NCI-H748 treated with DMSO at 0.1 percent for 48 hours (cell line): Measurements from ENCODE around the gene KLHL35.

ENCODE experiments used
- DNase-seq: peaks from one replicate; lab custom pipeline; 2025; lab: John Stamatoyannopoulos, UW

Gene KLHL35

GRCh38 chr11:75468534-75469340 is 35.7 kb upstream of the KLHL35 start:
- no peak for DNase-seq

GRCh38 chr11:75467881-75468280 is 34.9 kb upstream of the KLHL35 start:
- no peak for DNase-seq

- no peak for DNase-seq
Measured at GRCh38 chr11:75467311-75467710, 34.3 kb upstream of the KLHL35 start.

GRCh38 chr11:75465701-75466531 is 32.9 kb upstream of the KLHL35 start:
- no peak for DNase-seq

- DNase-seq: no peak
Measured at GRCh38 chr11:75463106-75463774, 30.2 kb upstream of the KLHL35 start.

DNA sequence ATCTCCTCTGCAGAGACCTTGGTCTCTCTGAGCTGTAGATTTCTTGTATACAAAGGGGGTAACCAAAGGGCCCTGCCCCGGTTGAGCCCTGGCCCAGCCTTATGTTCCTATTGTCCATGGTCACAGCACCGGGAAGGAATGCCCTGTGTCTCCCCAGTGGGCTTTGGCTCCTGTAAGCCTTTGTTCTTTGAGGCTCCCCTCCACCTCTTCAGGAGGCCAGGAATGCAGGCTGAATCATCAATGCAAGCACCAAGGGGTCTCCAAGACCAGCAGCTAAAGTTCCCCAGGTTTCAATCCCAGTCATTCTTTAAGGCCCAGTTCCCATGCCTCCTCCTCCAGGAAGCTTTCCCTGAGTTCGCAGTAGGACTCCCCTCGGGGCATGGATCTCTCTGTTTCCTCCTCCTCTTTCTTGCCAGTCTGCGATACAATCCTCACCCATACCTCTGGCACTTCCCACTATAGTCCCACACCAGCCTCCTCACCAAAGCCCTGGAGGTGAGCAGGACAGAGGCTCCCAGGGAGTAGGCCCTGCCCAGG is 29.2 kb upstream of the KLHL35 start:
- DNase-seq: no peak

DNA sequence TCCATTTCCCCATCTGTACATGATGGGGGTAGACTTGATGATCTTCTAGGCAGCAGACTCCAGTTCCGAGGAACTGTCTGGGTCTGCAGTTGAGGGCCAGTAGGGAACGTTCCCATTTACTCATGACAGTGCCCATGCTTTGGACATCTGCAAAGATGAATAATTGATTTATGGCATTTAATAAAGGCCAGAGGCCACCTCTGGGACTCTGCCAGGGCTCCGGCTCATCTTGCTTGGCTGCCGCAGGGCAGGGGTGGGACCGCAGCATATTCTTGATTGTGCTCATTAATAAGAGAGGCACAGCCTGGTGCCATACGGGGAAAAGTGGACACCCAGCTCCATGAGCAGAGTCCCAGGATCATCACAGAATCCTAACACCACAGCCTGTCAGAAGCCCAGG is 28.1 kb upstream of the KLHL35 start:
- DNase-seq: no peak

DNA sequence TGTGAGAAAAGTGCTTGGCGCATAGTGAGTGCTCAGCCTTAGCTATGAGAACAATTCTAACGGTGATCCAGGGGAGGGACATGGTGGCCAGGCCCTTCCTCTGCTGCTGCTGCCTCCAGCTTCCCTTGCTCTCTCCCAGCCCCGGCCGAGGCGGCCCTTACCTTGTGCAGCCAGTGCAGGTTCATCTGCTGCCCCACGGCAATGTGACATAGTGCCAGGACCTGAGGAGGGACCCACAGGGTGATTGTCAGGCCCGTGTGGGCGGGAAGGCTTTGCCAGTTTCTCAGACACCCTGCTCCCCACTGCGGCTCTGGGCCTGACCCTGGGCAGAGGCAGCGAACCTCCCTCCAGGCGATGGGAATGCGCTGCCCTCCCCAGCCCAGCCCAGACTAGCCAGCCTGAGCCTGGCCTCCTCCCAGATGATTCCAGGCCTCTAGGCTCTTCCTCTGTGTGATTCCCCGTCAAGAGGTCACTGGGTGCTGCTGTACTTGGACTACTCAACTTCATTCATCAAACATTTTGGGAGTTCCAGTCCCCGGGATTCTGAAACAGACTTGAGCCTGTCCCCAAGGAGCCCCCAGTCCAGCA is 23.7 kb upstream of the KLHL35 start:
- no peak for DNase-seq

GRCh38 chr11:75454987-75455386 is 22.0 kb upstream of the KLHL35 start:
- DNase-seq: no peak

GRCh38 chr11:75453916-75454655 is 21.1 kb upstream of the KLHL35 start:
- no peak for DNase-seq

DNA sequence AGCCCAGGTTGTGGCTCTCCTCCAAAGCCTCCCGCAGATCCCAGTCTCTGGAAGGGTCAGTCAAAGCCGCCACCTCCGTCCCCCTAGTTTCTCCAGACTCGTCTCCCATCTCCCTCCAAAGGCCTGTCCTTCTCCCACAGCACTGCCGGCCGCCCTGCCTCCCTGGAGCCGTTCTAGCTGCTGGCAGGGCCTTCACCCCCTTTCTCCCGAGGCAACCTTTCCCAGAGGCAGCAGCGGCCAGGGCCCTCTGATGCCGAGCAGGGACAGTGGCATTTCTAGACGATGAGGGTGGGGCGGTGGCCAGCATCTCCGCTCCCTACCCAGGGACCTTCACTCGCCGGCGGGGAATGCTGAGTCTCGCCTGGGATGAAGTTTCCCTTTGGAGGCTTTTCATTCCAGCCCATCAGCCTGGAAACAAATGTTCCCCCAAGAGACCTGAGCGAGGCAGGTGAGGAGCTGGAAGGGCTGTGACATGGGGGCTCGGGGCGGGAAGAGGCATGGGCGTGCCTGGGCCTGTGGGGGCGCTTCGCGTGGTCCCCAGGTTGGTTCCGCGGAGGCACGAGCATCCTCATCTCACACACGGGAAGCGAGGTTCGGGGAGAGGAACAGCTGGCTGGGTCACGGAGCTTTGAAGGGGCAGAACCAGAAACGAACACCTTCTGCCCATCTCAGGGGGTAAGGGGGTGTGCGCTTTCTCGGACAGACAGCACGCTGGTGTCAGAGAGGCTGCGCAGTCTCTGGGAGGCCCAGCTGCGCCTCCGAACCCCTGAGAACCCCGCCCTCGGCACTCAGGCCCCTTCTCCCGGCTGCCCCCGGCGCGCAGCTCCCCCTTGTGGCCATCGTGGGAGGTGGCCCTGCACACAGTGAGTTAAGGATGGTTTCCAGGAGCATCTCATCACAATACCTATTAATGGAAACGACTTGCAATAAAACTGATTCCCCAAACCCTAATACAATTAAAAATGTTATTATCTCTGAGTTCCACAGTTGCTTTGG is 18.1 kb upstream of the KLHL35 start:
- DNase-seq: peak; percentile 8

DNA sequence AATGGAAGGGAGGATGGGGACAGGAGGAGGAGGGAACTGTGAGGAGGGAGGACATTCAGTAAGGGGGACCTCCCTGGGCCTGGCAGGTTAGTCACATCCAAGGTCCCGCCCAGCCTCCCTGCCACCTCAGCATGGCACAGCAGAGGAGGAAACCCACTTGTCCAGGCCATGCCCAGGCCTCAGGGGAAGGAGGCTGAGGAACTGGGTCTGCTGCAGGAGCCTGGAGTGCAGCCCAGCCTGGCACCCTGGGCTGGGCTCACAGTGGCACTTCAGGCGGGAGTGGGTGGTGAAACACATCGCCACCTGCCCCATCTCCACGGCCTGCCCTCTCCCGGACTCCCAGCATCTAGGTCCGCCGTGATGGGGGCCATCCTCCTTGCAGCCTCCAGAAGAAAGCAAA is 17.2 kb upstream of the KLHL35 start:
- DNase-seq: no peak

- no peak for DNase-seq
Measured at GRCh38 chr11:75449776-75450175, 16.8 kb upstream of the KLHL35 start.

DNA sequence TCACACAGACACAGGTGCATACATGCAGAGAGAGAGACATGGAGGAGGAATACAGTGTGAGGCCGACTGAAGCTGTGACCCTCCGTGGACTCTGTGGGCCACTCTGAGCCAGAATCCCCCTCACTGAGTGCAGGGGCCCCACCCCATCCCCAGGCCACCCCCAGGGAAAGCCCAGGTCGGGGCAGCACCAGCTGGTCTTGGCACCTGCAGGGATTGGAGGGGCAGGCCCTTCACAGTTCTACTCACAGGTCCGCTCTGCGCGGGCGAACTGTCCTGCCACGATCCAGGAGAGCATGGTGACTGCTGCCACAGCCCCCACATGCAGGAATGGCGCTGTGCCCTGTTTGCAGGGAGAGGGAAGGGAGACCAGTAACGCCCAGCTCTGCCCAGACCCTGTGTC is 16.3 kb upstream of the KLHL35 start:
- no peak for DNase-seq

GRCh38 chr11:75447415-75447814 is 14.4 kb upstream of the KLHL35 start:
- no peak for DNase-seq

GRCh38 chr11:75445315-75445953 is 12.4 kb upstream of the KLHL35 start:
- DNase-seq: peak; percentile 30

- DNase-seq: no peak
Measured at GRCh38 chr11:75443043-75443442, 10.0 kb upstream of the KLHL35 start.

- DNase-seq: no peak
Measured at GRCh38 chr11:75442161-75442885, 9.3 kb upstream of the KLHL35 start.

- DNase-seq: no peak
Measured at GRCh38 chr11:75441804-75442132, 8.8 kb upstream of the KLHL35 start.
